Aorta (tissue), 5 donors: ENCODE results near the gene VCX3B. TPM values are rescaled to one million over a fixed set of nuclear protein-coding genes. Genes with fewer than 3 reads are reported as not detected.
"Not testable (repeated sequence)": the region's sequence is repeated elsewhere in the genome, so short reads cannot be mapped to it uniquely, and the experiment has no call there.

Source experiments
- ATAC-seq: fragments of 200-7000 bp; cut with Tn5 transposase; one replicate; pipeline ENCODE4 v1.9.1; 2022; ENCODE audit warnings: moderate library complexity; ENCODE audit not compliant: low FRiP score
- DNase-seq, 2 donors: peaks; one replicate each; pipeline ENCODE4 v3.0.0-alpha.2; 2020
- H3K27ac ChIP-seq, 2 donors: one replicate each; pipeline ENCODE4 v1.5.1; 2013; ENCODE audit warnings: low read length in 2 of 2, mild to moderate bottlenecking in 2 of 2, moderate library complexity in 2 of 2, control low read depth in 1 of 2, inconsistent platforms in 1 of 2, low read depth in 1 of 2
- H3K27me3 ChIP-seq, 2 donors: one replicate each; pipeline ENCODE4 v1.6.1; 2013; ENCODE audit warnings: control low read depth in 1 of 2, low read length in 1 of 2, mild to moderate bottlenecking in 1 of 2, moderate library complexity in 1 of 2; ENCODE audit not compliant: insufficient read depth in 2 of 2, control insufficient read depth in 1 of 2
- H3K36me3 ChIP-seq, 2 donors: one replicate each; pipeline ENCODE4 v1.6.1; 2013; ENCODE audit warnings: control low read depth in 1 of 2, low read length in 1 of 2, mild to moderate bottlenecking in 1 of 2; ENCODE audit not compliant: insufficient read depth in 2 of 2, control insufficient read depth in 1 of 2
- H3K4me1 ChIP-seq, 2 donors: one replicate each; pipeline ENCODE4 v1.6.1; 2013; ENCODE audit warnings: low read length in 2 of 2, control low read depth in 1 of 2, mild to moderate bottlenecking in 1 of 2, moderate library complexity in 1 of 2; ENCODE audit not compliant: insufficient read depth in 2 of 2, control insufficient read depth in 1 of 2
- H3K4me3 ChIP-seq, 2 donors: one replicate each; pipeline ENCODE4 v1.5.1; 2013; ENCODE audit warnings: low read length in 2 of 2, control low read depth in 1 of 2, mild to moderate bottlenecking in 1 of 2
- H3K9me3 ChIP-seq: one replicate; pipeline ENCODE4 v1.6.1; 2013; ENCODE audit warnings: mild to moderate bottlenecking, low read length; ENCODE audit not compliant: control insufficient read depth
- WGBS, 2 donors: extraction: QIAGEN DNeasy Blood & Tissue Kit; methylation state at CpG; one replicate each; pipeline ENCODE4 v1.1.7; 2013; 5-methylcytosine and 5-hydroxymethylcytosine counted together
- intact Hi-C, 2 donors: fragments of 100-400 bp; cut with DNase I; formaldehyde crosslinking; loops; one replicate each; pipeline versions ENCODE4 v1.14.2 to v1.15.0; 2022
- polyA plus RNA-seq, 2 donors: library from polyadenylated mRNA; stranded (reverse); fragments of 200-250 nt; gene quantifications; one replicate each; pipeline ENCODE4 v1.2.3, GENCODE V29; 2013
- total RNA-seq, 2 donors: library from RNA; stranded (reverse); fragmentation: NEBNext Ultra II Directional; extraction: Animal tissue kit (Norgen Biotek cat#: 25700); gene quantifications; one replicate each; pipeline ENCODE4 v1.2.1, GENCODE V29; 2021
- donor health status: healthy with polysubstance abuse.
- donor health status: Bipolar disorder and iron deficiency.
- donor health status: DM: no; HTN: no; CAD: no.
- donor health status: DM: no; HTN: no; CAD: no.
- donor health status: DM: yes; HTN: yes; CAD: no.

VCX3B gene
- total and polyA plus RNA-seq, 4 donors: 0.77 TPM; not detected in 3

GRCh38 chrX:8452343-8452742 is 12.3 kb upstream of the VCX3B start:
- H3K36me3 ChIP-seq, ATAC-seq, H3K9me3 ChIP-seq, H3K4me3 ChIP-seq, H3K27me3 ChIP-seq, H3K4me1 ChIP-seq, intact Hi-C loops, H3K27ac ChIP-seq, DNase-seq: not testable (repeated sequence)
- WGBS, 2 donors: 96 to 97% methylated on average over 21 of the region's 21 CpGs

DNA sequence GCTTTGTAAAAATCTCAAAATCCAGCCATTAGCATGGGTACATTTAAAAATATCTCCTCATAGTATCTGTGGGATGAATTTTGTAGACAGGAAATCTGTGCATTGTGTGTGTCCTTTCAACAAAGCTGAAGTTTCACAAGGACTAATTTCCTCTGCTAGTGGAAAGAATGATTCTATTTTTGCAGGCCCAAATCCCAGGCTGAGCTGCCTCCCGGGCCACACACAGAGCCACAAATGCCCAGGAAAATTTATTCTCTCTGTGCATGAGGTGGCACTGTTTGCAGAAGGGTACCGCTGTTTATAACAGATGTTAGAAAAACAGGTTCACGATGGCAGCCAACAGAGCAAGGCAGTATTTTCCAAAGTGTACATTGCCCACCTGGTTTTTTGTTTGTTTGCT is 11.0 kb upstream of the VCX3B start:
- ATAC-seq (peak; percentile 64), DNase-seq (no peak)
- Histone ChIP-seq H3K27ac (no peak overlapping the region), H3K27me3 (no peaks in the 10 kb centered on the region), H3K36me3 (no peaks in the 10 kb centered on the region), H3K9me3 (no peaks in the 10 kb centered on the region), H3K4me3 (no peak overlapping the region), H3K4me1 (peaks cover 0 to 8% of the 10 kb centered on the region in 2 donors)
- intact Hi-C loops: no loop called here
- WGBS, 2 donors: 4 to 6% methylated on average over 3 of the region's 3 CpGs

- 79 to 82% methylated on average over 4 of the region's 4 CpGs for WGBS, 2 donors
- intact Hi-C loops: no loop called here
These were observed 9.1 kb upstream of the VCX3B start for GRCh38 chrX:8455557-8455956.

DNA sequence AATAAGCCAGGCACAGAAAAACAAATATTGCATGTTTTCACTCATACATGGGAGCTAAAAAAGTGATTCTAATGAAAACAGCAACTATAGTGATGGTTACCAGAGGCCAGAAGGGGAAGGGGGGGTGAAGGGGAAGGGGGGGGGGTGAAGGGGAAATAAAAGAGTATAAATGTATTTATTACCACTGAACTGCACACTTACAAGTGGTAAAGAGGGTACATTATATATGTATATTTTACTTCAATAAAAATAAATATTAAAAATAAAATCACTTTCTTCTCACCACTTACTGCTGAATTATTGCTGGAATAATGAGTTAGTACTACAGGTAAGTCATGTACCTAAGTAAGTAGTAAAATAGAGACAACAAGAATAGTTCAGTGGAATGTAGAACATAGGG is 2.1 kb upstream of the VCX3B start:
- H3K4me3 ChIP-seq: no peak overlapping the region
- DNase-seq (no peak), ATAC-seq (no peak)
- H3K9me3 ChIP-seq: no peaks in the 10 kb centered on the region
- intact Hi-C loops: no loop called here
- no peaks in the 10 kb centered on the region for H3K36me3 ChIP-seq
- H3K27me3 ChIP-seq: no peaks in the 10 kb centered on the region
- H3K27ac ChIP-seq: no peak overlapping the region
- no peaks in the 10 kb centered on the region for H3K4me1 ChIP-seq

More at GRCh38 chrX:8455557-8455956, 9.1 kb upstream of the VCX3B start:
- Histone ChIP-seq H3K4me3 (no peak overlapping the region), H3K27me3 (no peaks in the 10 kb centered on the region), H3K36me3 (no peaks in the 10 kb centered on the region), H3K27ac (no peak overlapping the region), H3K9me3 (no peaks in the 10 kb centered on the region), H3K4me1 (peaks cover 0 to 8% of the 10 kb centered on the region in 2 donors)
- DNase-seq (no peak), ATAC-seq (no peak)

- intact Hi-C loops: no loop called here
- Histone ChIP-seq H3K36me3 (no peaks in the 10 kb centered on the region), H3K4me3 (no peak overlapping the region), H3K27me3 (no peaks in the 10 kb centered on the region), H3K4me1 (no peaks in the 10 kb centered on the region), H3K9me3 (no peaks in the 10 kb centered on the region), H3K27ac (no peak overlapping the region)
- WGBS, 2 donors: 78 to 85% methylated on average over 8 of the region's 8 CpGs
- no peak for DNase-seq
- ATAC-seq: no peak
These were observed 19.8 kb downstream of the VCX3B start for GRCh38 chrX:8484360-8484949.

DNA sequence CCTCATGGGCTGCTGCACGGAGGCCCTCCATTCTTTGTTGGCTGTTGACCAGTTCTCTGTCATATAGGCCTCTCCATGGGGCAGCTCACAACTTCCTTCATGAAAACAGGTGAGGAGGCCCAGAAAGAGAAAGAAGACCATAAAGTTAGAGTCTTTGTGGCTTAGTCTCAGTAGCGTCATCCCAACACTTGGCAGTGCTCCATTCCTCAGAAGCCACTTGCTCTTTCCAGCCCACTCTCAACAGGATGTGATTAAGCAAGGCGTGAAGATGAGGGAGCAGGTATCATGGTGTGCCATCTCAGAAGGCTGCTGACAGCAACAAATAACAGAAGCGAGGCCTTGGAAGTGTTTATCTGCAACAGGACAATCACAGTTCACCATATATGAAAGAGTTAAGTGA is 30.4 kb downstream of the VCX3B start:
- DNase-seq, H3K27me3 ChIP-seq, intact Hi-C loops, H3K9me3 ChIP-seq, H3K27ac ChIP-seq, ATAC-seq, H3K4me3 ChIP-seq, H3K36me3 ChIP-seq, H3K4me1 ChIP-seq: not testable (repeated sequence)
- WGBS, 2 donors: 87 to 90% methylated on average over 4 of the region's 4 CpGs

GRCh38 chrX:8500203-8500602 is 35.6 kb downstream of the VCX3B start:
- intact Hi-C loops: no loop called here
- DNase-seq: no peak
- 78 to 83% methylated on average over 4 of the region's 4 CpGs for WGBS, 2 donors
- ATAC-seq: no peak
- no peak overlapping the region for H3K27ac ChIP-seq
- H3K27me3 ChIP-seq: no peaks in the 10 kb centered on the region
- peaks cover 0 to 2% of the 10 kb centered on the region in 2 donors for H3K4me1 ChIP-seq
- no peak overlapping the region for H3K4me3 ChIP-seq
- H3K9me3 ChIP-seq: no peaks in the 10 kb centered on the region
- H3K36me3 ChIP-seq: no peaks in the 10 kb centered on the region

DNA sequence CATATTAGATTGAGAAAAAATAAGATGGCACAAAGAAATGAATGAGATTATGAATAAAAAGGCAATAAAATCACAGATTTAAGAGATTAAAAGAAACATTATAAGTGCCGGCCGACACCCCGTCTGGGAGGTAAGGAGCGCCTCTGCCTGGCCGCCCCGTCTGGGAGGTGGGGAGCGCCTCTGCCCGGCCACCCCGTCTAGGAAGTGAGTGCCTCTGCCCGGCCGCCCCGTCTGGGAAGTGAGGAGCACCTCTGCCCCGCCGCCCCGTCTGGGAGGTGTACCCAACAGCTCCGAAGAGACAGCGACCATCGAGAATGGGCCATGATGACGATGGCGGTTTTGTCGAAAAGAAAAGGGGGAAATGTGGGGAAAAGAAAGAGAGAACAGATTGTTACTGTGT is 37.5 kb downstream of the VCX3B start:
- intact Hi-C loops: not testable (repeated sequence)

GRCh38 chrX:8504451-8504850 is 39.8 kb downstream of the VCX3B start:
- 4 to 10% methylated on average over 6 of the region's 6 CpGs for WGBS, 2 donors
- Histone ChIP-seq H3K4me3 (no peak overlapping the region), H3K4me1 (peaks cover 0 to 2% of the 10 kb centered on the region in 2 donors), H3K27me3 (no peaks in the 10 kb centered on the region), H3K9me3 (no peaks in the 10 kb centered on the region), H3K27ac (peak overlapping the region in 1 of 2 donors; percentile 51), H3K36me3 (no peaks in the 10 kb centered on the region)
- intact Hi-C loops: no loop called here
- ATAC-seq (no peak), DNase-seq (no peak)

More for the DNA sequence above, 37.5 kb downstream of the VCX3B start:
- H3K36me3 ChIP-seq, H3K4me1 ChIP-seq, DNase-seq, H3K9me3 ChIP-seq, H3K27me3 ChIP-seq, ATAC-seq, H3K27ac ChIP-seq, H3K4me3 ChIP-seq: not testable (repeated sequence)
- 84 to 90% methylated on average over 19 to 21 of the region's 21 CpGs for WGBS, 2 donors
